Endothelial cell of umbilical vein (primary cell): ENCODE results near the gene KYAT1. TPM values are rescaled to one million over a fixed set of nuclear protein-coding genes. Genes with fewer than 3 reads are reported as not detected.

Source experiments
- BruUV-seq: library from RNA; stranded (reverse); fragments of 400-500 nt; replicated peaks from 2 replicates; lab custom pipeline; 2021; lab: Mats Ljungman, UMichigan
- CTCF ChIA-PET: fragments of 300-600, 350-600 bp; sonication (Branson Sonifier 250); formaldehyde crosslinking; loops from one replicate; lab custom pipeline; 2021; ENCODE audit warnings: antibody characterized with exemption, inconsistent platforms; lab: Charles Lee
- POLR2A ChIA-PET: fragments of 300-600, 350-600 bp; sonication (Branson Sonifier 250); formaldehyde crosslinking; loops from one replicate; lab custom pipeline; 2021; ENCODE audit warnings: antibody characterized with exemption, inconsistent platforms; lab: Charles Lee
- DNase-seq: peaks from one replicate; pipeline ENCODE4 v3.0.0-alpha.2; 2011; ENCODE audit warnings: low read depth, low spot score
- FAIRE-seq: peaks from 2 replicates; lab custom pipeline; 2011; peaks lifted over from hg19 to GRCh38; lab: Jason Lieb, UNC
- H2AFZ ChIP-seq: 2 replicates; pipeline ENCODE4 v1.6.0; 2012; ENCODE audit warnings: low read depth, low read length, control low read depth, inconsistent platforms
- H3K27ac ChIP-seq: 2 replicates; pipeline ENCODE4 v1.5.1; 2011; ENCODE audit warnings: low read depth, mild to moderate bottlenecking, control low read depth, low read length, moderate library complexity; ENCODE audit not compliant: insufficient read depth
- H3K27me3 ChIP-seq, 2 experiments: 2 replicates each; pipeline versions ENCODE4 v1.6.0 to v1.6.1; 2011; ENCODE audit warnings: low read length in 2 of 2, mixed read lengths in 1 of 2; ENCODE audit not compliant: control insufficient read depth in 2 of 2, insufficient read depth in 2 of 2
- H3K36me3 ChIP-seq, 2 experiments: 2 replicates in 1 of 2; 3 replicates in 1 of 2; pipeline ENCODE4 v1.5.1; 2011; ENCODE audit warnings: low read length in 2 of 2, mild to moderate bottlenecking in 1 of 2, moderate library complexity in 1 of 2; ENCODE audit not compliant: control insufficient read depth in 2 of 2, insufficient read depth in 2 of 2; ENCODE audit errors: extremely low read depth in 1 of 2
- H3K4me1 ChIP-seq: 3 replicates; pipeline ENCODE4 v1.5.1; 2011; ENCODE audit warnings: mild to moderate bottlenecking, low read length; ENCODE audit not compliant: control insufficient read depth, insufficient read depth; ENCODE audit errors: extremely low read depth
- H3K4me2 ChIP-seq: 2 replicates; pipeline ENCODE4 v1.6.1; 2011; ENCODE audit warnings: low read length, control low read depth, mixed read lengths; ENCODE audit not compliant: insufficient read depth
- H3K4me3 ChIP-seq, 3 experiments: fragments of 200-600 bp in 1 of 3; sonication (generic), shearing (Covaris generic) in 1 of 3; replicated peaks in 1 of 3; 2 replicates each; pipeline ENCODE4 v1.5.1; 2011 to 2016; ENCODE audit warnings: control low read depth in 3 of 3, low read length in 3 of 3, mild to moderate bottlenecking in 2 of 3, inconsistent platforms in 1 of 3, low read depth in 1 of 3, moderate library complexity in 1 of 3; ENCODE audit not compliant: insufficient read depth in 1 of 3
- H3K79me2 ChIP-seq: 2 replicates; pipeline ENCODE4 v1.6.0; 2012; ENCODE audit warnings: low read length, inconsistent platforms; ENCODE audit not compliant: control insufficient read depth, insufficient read depth
- H3K9ac ChIP-seq: replicated peaks from 2 replicates; pipeline ENCODE3; 2011; ENCODE audit warnings: low read length, control low read depth; ENCODE audit not compliant: insufficient read depth; ENCODE audit errors: extremely low read depth
- H3K9me1 ChIP-seq: replicated peaks from 3 replicates; pipeline ENCODE4 v1.6.0; 2011; ENCODE audit warnings: mild to moderate bottlenecking, low read length; ENCODE audit not compliant: control insufficient read depth, insufficient read depth; ENCODE audit errors: extremely low read depth
- H3K9me3 ChIP-seq: replicated peaks from 2 replicates; pipeline ENCODE4 v1.5.1; 2012; ENCODE audit warnings: low read length, inconsistent platforms; ENCODE audit not compliant: control insufficient read depth, insufficient read depth
- H4K20me1 ChIP-seq: replicated peaks from 2 replicates; pipeline ENCODE3; 2011; ENCODE audit warnings: mild to moderate bottlenecking, low read length; ENCODE audit not compliant: control insufficient read depth, insufficient read depth; ENCODE audit errors: extremely low read depth
- CTCF ChIP-seq, 2 donors: IDR thresholded peaks; 1 replicate in 1 of 2; 2 replicates in 1 of 2; pipeline ENCODE4 v1.5.1; 2011; ENCODE audit warnings: low read length in 2 of 2, mild to moderate bottlenecking in 2 of 2, moderate library complexity in 2 of 2, control low read depth in 1 of 2, inconsistent platforms in 1 of 2, low read depth in 1 of 2; ENCODE audit not compliant: insufficient read depth in 1 of 2; ENCODE audit errors: extremely low read depth in 1 of 2
- EZH2 ChIP-seq: IDR thresholded peaks from 2 replicates; pipeline ENCODE4 v1.6.1; 2012; ENCODE audit warnings: borderline replicate concordance, low read depth, mild to moderate bottlenecking, moderate library complexity, low read length, inconsistent platforms; ENCODE audit not compliant: severe bottlenecking
- FOS ChIP-seq: IDR thresholded peaks from 2 replicates; pipeline ENCODE4 v1.6.1; 2011; ENCODE audit warnings: mild to moderate bottlenecking, low read length, moderate library complexity, borderline replicate concordance; ENCODE audit not compliant: insufficient read depth
- GATA2 ChIP-seq: IDR thresholded peaks from 2 replicates; pipeline ENCODE4 v1.7.0; 2011; ENCODE audit warnings: low read depth, mild to moderate bottlenecking, moderate library complexity, mixed read lengths, low read length; ENCODE audit not compliant: insufficient read length, insufficient read depth
- JUN ChIP-seq: IDR thresholded peaks from 2 replicates; pipeline ENCODE4 v1.6.1; 2011; ENCODE audit warnings: borderline replicate concordance, low read depth; ENCODE audit not compliant: insufficient read length, insufficient read depth
- MAX ChIP-seq: IDR thresholded peaks from 2 replicates; pipeline ENCODE4 v1.6.1; 2011; ENCODE audit not compliant: insufficient read depth, insufficient read length
- MYC ChIP-seq: IDR thresholded peaks from one replicate; pipeline ENCODE4 v1.6.1; 2011; ENCODE audit warnings: mild to moderate bottlenecking, low read depth, low read length
- POLR2A ChIP-seq: IDR thresholded peaks from 2 replicates; pipeline ENCODE4 v1.6.1; 2012; ENCODE audit warnings: low read depth, mild to moderate bottlenecking, control low read depth, low read length
- POLR2AphosphoS5 ChIP-seq: IDR thresholded peaks from 2 replicates; pipeline ENCODE4 v1.6.1; 2012; ENCODE audit warnings: low read depth, mild to moderate bottlenecking, control low read depth, low read length, moderate library complexity; ENCODE audit not compliant: insufficient read depth
- dilution Hi-C: fragments of 300-500 bp; cut with MboI; formaldehyde crosslinking; loops from one replicate; pipeline ENCODE4 v1.15.0; 2019; ENCODE audit warnings: low sequenced_read_pairs; ENCODE audit not compliant: extremely low pct_ligation_motif_present
- intact Hi-C: fragments of 100-400 bp; cut with micrococcal nuclease; formaldehyde crosslinking; loops from one replicate; pipeline ENCODE4 v1.10.0; 2022
- polyA plus RNA-seq, 4 experiments: library from polyadenylated mRNA; depleted of rRNA in 3 of 4; stranded (reverse) in 3 of 4; unstranded in 1 of 4; fragments of >200 nt; gene quantifications; 2 replicates each; pipeline versions ENCODE4 v1.2.1 to v1.2.3, GENCODE V29; 2011 to 2012; ENCODE audit warnings: missing spikeins in 1 of 4
- total RNA-seq: library from RNA; stranded (reverse); gene quantifications from 2 replicates; pipeline ENCODE4 v1.2.3, GENCODE V29; 2021

The KYAT1 gene
- total and polyA plus RNA-seq, 2 donors (not counting 3 experiments of a cell fraction or from before 2014, with no cell fraction given), result 7.2 to 9.6 TPM

- H3K9me3 ChIP-seq, result no peaks in the 10 kb centered on the region
- H3K9me1 ChIP-seq, result no peaks in the 10 kb centered on the region
- FAIRE-seq (peak; percentile 47), DNase-seq (peak; percentile 43)
- intact Hi-C loops, result loop anchor here (1.0 kb wide), 1 partner anchor 20 kb away; no protein-coding TSS in a partner anchor
- peak overlapping the region; percentile 45 for H3K9ac ChIP-seq
- dilution Hi-C loops, result no loop called here
- H3K79me2 ChIP-seq, result peaks cover 85% of the 10 kb centered on the region
- BruUV-seq, result no TSS peak
- H3K27me3 ChIP-seq, result no peaks in the 10 kb centered on the region
- no peak overlapping the region for H3K4me3 ChIP-seq
- TF ChIP-seq MYC, result no peak
- TF ChIP-seq GATA2, result no peak
- TF ChIP-seq POLR2AphosphoS5, result peak; percentile 22
- no peak for TF ChIP-seq CTCF (IDR thresholded peaks at IDR 0.05; ENCODE audit: extremely low read depth in 1 of 2, insufficient read depth in 1 of 2, low read depth in 1 of 2, low read length in 2 of 2)
- no peak for TF ChIP-seq MAX
- TF ChIP-seq JUN, result no peak
- TF ChIP-seq EZH2, result no peak
- TF ChIP-seq POLR2A, result no peak
- peak; percentile 48 for TF ChIP-seq FOS
- ChIA-PET POLR2A (interaction anchor here (1.1 kb wide), 1 partner anchor 21 kb away, joined by 3 read pairs; no protein-coding TSS in a partner anchor), CTCF (interaction anchor here (0.8 to 1.9 kb wide), 3 partner anchors 20 to 37 kb away, joined by 3 to 7 read pairs (median 3); no protein-coding TSS in a partner anchor)
- no peak overlapping the region for H3K4me2 ChIP-seq
- H2AFZ ChIP-seq, result no peak overlapping the region
- H3K36me3 ChIP-seq, result peaks cover 13 to 34% of the 10 kb centered on the region in 2 experiments
- peak overlapping the region; percentile 75 for H3K27ac ChIP-seq
- H3K4me1 ChIP-seq, result peaks cover 43% of the 10 kb centered on the region
- H4K20me1 ChIP-seq, result no peaks in the 10 kb centered on the region
Measured at GRCh38 chr9:128891321-128892220, 9.8 kb upstream of the KYAT1 start.
